HG03442 (cell line): ENCODE results near the gene CASQ2.
"Not testable (repeated sequence)": the region's sequence is repeated elsewhere in the genome, so short reads cannot be mapped to it uniquely, and the experiment has no call there.

Experiments
- ATAC-seq: cut with Tn5 transposase; IDR thresholded peaks from one replicate; pipeline ENCODE4 v1.9.1; 2021; ENCODE audit warnings: mild to moderate bottlenecking, moderate library complexity; ENCODE audit not compliant: unreplicated experiment

The CASQ2 gene

GRCh38 chr1:115781343-115781742 is 12.8 kb upstream of the CASQ2 start:
- ATAC-seq = no peak

- ATAC-seq = not testable (repeated sequence)
These were observed 12.1 kb upstream of the CASQ2 start for GRCh38 chr1:115780655-115781054.

DNA sequence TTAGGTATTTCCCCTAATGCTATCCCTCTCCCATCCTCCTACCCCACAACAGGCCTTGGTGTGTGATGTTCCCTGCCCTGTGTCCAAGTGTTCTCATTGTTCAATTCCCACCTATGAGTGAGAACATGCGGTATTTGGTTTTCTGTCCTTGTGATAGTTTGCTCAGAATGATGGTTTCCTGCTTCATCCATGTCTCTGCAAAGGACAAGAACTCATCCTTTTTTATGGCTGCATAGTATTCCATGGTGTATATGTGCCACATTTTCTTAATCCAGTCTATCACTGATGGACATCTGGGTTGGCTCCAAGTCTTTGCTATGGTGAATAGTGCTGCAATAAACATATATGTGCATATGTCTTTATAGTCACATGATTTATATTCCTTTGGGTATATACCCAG is 10.6 kb upstream of the CASQ2 start:
- not testable (repeated sequence) for ATAC-seq

GRCh38 chr1:115771847-115772457 is 3.4 kb upstream of the CASQ2 start:
- peak; percentile 94 for ATAC-seq

GRCh38 chr1:115771094-115771846 is 2.8 kb upstream of the CASQ2 start:
- ATAC-seq = peak; percentile 24

DNA sequence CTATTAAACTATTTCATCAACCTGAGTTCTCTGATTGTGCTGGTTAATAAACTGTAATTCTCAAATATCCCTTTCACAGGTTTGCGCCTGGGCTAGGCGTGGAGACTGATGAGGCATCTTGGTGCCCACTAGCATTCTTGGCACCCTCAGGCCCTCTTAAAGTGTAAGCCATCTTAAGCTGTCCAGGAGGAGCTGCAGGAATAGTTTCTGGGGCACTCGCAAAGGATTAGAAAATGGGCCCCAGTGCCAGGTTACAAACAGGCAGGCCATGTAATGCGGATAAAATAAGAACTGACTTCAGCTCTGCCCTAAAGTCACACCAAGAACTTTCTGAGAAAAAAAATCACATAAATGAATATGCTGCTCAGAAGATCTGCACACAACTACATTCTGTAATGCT is 1.1 kb downstream of the CASQ2 start:
- no peak for ATAC-seq

DNA sequence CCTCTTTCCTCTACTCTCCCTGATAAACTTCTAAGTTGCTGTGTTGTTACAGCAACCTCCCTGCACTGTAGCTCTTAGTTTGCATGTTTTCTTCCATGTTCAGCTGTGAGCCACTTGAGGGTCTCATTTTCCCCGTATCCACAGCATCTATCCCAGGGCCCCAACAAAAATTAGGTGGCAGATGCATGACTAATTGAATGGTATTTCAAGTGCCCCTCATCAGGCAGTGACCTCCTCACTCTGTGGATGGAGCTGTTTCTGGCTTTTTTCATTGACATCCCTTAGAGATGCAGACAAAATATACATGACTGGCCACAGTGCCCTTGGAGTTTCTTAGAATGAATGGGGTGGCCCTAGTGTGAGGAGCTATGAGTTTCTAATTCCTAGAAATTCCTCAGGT is 3.4 kb downstream of the CASQ2 start:
- ATAC-seq = no peak

GRCh38 chr1:115764541-115764940 is 4.0 kb downstream of the CASQ2 start:
- no peak for ATAC-seq

- ATAC-seq = no peak
These were observed 5.7 kb downstream of the CASQ2 start for GRCh38 chr1:115762779-115763178.

DNA sequence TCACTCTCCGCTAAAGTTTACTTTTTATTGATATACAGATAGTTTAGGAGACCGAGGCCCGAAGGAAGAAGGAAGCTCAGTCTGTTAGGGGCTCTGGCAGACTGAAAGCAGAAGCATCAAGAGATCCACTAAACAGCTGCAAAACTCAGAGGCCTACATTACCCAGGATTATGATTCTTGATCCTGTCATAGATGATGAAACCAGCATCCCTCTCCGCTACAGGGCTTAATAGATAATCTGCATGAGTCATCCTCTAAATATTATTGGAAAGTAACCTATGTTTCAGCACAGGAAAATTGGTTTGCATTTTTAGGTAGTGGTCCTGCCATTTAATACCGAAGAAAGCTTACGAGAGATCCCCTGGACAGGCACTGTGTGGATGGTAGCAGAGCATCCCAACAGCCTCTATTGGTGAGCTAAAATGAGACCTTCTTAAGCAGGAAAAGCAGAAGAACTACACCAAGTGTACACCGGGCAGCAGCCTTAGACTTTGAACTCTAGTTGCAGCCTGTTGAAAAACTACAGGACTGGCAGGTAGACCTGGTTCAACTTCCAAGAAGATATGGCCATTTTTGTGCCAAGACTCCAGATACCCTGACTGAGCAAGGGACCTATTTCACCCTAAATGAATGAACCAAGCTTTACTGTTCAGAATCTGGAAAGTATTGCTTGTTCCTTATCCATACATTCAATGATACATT is 6.8 kb downstream of the CASQ2 start:
- no peak for ATAC-seq

GRCh38 chr1:115757856-115758255 is 10.7 kb downstream of the CASQ2 start:
- ATAC-seq = no peak

GRCh38 chr1:115757326-115757725 is 11.2 kb downstream of the CASQ2 start:
- no peak for ATAC-seq

GRCh38 chr1:115755456-115756370 is 12.8 kb downstream of the CASQ2 start:
- no peak for ATAC-seq

DNA sequence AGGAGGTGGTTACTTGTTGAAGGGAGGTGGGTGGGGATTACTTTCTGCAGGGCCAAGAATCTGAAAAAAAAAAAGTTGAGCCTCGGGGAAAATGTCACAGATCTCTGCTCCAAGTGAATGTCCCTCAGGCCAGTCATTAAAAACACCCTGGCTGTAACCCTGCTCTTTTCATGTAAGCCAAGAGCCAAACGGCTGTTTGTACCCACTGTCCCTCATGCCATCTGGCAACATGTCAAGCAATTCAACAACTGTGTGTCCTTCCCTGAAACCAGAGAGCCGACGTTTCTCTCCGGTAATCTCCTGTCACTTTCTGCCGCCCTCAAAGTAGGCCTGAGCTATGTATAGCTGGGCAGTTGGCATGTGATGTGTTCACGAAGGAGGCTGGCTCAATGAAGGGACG is 14.7 kb downstream of the CASQ2 start:
- no peak for ATAC-seq

GRCh38 chr1:115753361-115753760 is 15.2 kb downstream of the CASQ2 start:
- no peak for ATAC-seq

GRCh38 chr1:115748401-115749150 is 19.9 kb downstream of the CASQ2 start:
- no peak for ATAC-seq

GRCh38 chr1:115746021-115746690 is 22.4 kb downstream of the CASQ2 start:
- no peak for ATAC-seq

- ATAC-seq = no peak
These were observed 23.8 kb downstream of the CASQ2 start for GRCh38 chr1:115744646-115745275.

GRCh38 chr1:115740811-115741210 is 27.7 kb downstream of the CASQ2 start:
- ATAC-seq = no peak
